Measurements from ENCODE around the gene SSH2. TPM values are rescaled to one million over a fixed set of nuclear protein-coding genes. Genes with fewer than 3 reads are reported as not detected.

The SSH2 gene
- total RNA-seq, 2 donors from 2014 or later = 28.1 to 28.2 TPM

DNA sequence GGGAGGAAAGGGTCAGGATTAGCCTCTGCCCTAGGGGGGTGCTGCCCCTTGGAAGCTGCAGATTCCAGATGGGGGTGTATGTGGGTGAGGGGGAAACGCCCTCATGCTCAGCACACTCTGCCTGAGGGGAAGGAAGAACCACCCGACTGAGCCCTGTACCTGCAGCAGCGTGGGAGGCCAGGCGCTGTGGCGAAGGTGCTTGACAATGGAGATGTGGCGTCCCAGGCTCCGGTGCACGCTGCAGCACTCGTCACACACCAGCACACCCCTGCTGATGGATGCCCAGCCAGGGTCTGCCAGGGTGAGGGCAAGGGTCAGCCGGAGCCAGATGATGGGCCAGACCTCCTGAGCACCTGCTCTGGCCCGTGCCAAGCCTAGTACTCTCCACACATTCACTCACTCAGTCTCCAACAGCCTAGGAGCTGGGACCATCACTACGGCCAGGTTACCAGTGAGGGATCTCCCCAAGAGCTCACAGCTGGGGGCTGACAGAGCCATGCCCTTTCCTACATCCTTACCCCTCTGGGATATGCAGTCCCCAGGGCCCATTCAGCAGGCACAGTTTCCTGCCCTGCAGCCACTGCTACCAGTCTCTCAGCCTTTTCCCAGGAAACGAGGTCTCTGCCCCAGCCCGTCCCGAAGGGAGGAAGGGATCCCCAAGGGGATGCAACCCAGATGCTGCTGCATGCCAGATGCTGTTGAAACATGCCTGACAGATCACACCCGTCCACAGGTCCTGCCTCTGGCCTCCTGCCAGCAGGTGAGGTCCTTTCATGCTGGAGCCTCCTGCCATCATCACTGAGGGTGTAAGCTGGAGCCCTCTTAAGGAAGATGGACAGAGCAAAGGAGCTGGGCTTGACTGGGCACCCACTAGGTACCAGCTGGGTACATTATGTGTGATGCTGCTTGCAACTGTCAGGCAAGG, 346.4 kb downstream of the SSH2 start:
- no peaks in the 10 kb centered on the region for H3K9me3 ChIP-seq
- peak overlapping the region; percentile 8 to 19 for H3K9ac ChIP-seq (ENCODE audit: low read depth in 2 of 2, low read length in 2 of 2)
- no peaks in the 10 kb centered on the region for H3K36me3 ChIP-seq
- DNase-seq = no peak
- H3K27ac ChIP-seq = no peak overlapping the region
- H3K4me3 ChIP-seq = no peak overlapping the region
- no peaks in the 10 kb centered on the region for H3K27me3 ChIP-seq
- TF ChIP-seq, protein P1, sequence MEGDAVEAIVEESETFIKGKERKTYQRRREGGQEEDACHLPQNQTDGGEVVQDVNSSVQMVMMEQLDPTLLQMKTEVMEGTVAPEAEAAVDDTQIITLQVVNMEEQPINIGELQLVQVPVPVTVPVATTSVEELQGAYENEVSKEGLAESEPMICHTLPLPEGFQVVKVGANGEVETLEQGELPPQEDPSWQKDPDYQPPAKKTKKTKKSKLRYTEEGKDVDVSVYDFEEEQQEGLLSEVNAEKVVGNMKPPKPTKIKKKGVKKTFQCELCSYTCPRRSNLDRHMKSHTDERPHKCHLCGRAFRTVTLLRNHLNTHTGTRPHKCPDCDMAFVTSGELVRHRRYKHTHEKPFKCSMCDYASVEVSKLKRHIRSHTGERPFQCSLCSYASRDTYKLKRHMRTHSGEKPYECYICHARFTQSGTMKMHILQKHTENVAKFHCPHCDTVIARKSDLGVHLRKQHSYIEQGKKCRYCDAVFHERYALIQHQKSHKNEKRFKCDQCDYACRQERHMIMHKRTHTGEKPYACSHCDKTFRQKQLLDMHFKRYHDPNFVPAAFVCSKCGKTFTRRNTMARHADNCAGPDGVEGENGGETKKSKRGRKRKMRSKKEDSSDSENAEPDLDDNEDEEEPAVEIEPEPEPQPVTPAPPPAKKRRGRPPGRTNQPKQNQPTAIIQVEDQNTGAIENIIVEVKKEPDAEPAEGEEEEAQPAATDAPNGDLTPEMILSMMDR (IDR thresholded peaks at IDR 0.05) = no peak
- peaks cover 21% of the 10 kb centered on the region for H3K4me1 ChIP-seq
- intact Hi-C loops (cut with DNase I) = loop anchor here (5.0 kb wide), 2 partner anchors 34 to 194 kb away; no protein-coding TSS in a partner anchor

DNA sequence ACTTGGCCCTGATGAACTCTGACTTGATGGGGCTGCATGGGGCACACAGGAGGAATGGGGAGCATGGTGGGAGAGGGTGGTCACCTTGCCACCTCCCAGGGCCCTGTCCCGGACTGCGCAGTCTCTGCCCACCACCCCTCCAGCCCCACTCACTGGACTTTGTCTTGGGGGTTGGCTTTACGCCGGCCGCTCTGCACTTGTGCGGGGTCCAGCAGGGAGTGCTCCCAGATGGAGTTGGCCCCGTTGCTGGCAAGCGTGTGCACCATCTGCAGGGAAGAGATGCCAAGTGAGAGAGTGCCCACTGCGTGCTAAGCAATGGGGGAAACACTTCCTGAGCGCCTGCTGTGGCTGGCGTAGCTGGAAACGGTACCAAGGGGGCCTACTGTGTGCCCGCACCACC, 347.3 kb downstream of the SSH2 start:
- TF ChIP-seq, protein P1 (IDR thresholded peaks at IDR 0.05) = no peak
- Histone ChIP-seq H3K4me1 (peaks cover 13% of the 10 kb centered on the region), H3K36me3 (no peaks in the 10 kb centered on the region), H3K27me3 (no peaks in the 10 kb centered on the region), H3K27ac (no peak overlapping the region), H3K4me3 (no peak overlapping the region), H3K9me3 (no peaks in the 10 kb centered on the region), H3K9ac (ENCODE audit: low read depth in 2 of 2, low read length in 2 of 2) (no peak overlapping the region)
- DNase-seq = no peak
- intact Hi-C loops (cut with DNase I) = loop anchor here (5.0 kb wide), 2 partner anchors 35 to 195 kb away; no protein-coding TSS in a partner anchor

DNA sequence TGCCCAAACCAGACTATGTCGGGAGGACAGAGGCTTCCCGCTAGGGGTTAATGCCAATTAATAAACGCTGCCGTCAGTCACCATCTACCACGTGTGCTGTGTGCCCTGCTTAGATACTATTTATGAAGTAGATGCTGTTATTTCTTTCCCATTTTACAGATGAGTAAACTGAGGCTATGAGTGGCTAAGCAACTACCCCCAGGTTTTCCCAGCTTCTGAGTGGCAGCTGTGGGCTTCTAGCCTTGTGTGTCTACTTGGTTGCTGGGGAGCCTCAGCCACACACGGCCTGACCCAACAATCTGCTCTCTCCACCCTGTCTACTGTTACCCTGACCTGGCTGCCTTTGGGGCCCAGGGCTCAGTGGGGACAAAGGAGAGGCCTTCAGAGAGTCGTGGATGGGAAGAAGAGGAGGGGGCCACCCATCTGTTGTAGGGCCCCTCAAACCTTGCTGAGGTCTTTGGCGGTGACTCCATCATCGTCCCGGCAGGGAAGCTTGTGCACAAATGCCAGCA, 347.7 kb downstream of the SSH2 start:
- intact Hi-C loops (cut with DNase I) = loop anchor here (5.0 kb wide), 2 partner anchors 35 to 195 kb away; no protein-coding TSS in a partner anchor
- Histone ChIP-seq H3K27me3 (no peaks in the 10 kb centered on the region), H3K4me3 (no peak overlapping the region), H3K4me1 (peaks cover 9% of the 10 kb centered on the region), H3K36me3 (no peaks in the 10 kb centered on the region), H3K9ac (ENCODE audit: low read depth in 2 of 2, low read length in 2 of 2) (no peak overlapping the region), H3K9me3 (no peaks in the 10 kb centered on the region), H3K27ac (no peak overlapping the region)
- TF ChIP-seq, protein P1 (IDR thresholded peaks at IDR 0.05) = no peak
- no peak for DNase-seq

DNA sequence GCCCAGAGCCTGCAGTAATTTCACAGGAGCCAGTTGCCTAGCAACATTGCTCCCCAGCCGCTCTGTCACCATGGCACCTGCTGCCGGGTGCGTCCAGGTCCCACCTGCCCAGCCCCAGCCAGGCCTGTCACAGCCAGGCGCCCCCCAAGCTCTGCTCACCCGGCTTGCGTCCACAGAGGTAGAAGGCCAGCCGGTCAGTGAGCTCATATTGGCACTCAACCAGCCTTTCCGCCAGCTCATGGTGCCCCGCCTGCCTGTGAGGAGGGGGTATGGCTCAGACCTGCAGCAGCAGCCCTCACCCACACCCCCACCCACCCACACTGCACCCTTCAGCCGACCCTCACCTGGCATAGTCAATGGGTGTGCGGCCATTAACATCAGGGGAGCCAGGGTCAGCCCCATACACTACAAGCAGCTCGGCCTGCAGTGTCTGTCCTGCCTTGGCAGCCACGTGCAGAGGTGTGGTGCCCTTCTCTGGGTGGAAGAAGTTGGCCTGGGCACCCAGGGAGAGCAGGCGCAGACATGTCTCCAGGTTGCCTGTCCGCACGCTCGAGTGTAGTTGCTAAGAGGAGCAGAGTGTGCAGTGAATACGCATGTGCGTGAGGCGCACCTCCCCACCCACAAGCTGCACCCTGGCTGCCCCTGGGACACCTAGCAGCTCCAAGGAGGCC, 348.3 kb downstream of the SSH2 start:
- TF ChIP-seq, protein P1 (IDR thresholded peaks at IDR 0.05) = no peak
- no peak overlapping the region for H3K4me3 ChIP-seq
- peaks cover 6% of the 10 kb centered on the region for H3K4me1 ChIP-seq
- intact Hi-C loops (cut with DNase I) = loop anchor here (5.0 kb wide), 2 partner anchors 36 to 196 kb away; no protein-coding TSS in a partner anchor
- H3K27me3 ChIP-seq = no peaks in the 10 kb centered on the region
- no peak overlapping the region for H3K27ac ChIP-seq
- no peak for DNase-seq
- no peaks in the 10 kb centered on the region for H3K36me3 ChIP-seq
- H3K9me3 ChIP-seq = no peaks in the 10 kb centered on the region
- no peak overlapping the region for H3K9ac ChIP-seq (ENCODE audit: low read depth in 2 of 2, low read length in 2 of 2)
